Measurements from ENCODE around the gene SRXN1. TPM values are rescaled to one million over a fixed set of nuclear protein-coding genes. Genes with fewer than 3 reads are reported as not detected.

The SRXN1 gene
- total and polyA plus RNA-seq, 9 donors: 12.0 to 34.2 (median 25.1) TPM

GRCh38 chr20:692044-692443 is 39.0 kb upstream of the SRXN1 start:
- Histone ChIP-seq H3K9me3 (no peaks in the 10 kb centered on the region), H3K36me3 (no peaks in the 10 kb centered on the region), H3K4me1 (ENCODE audit: insufficient read depth) (no peaks in the 10 kb centered on the region), H3K27ac (no peak overlapping the region), H3K4me3 (no peak overlapping the region), H3K27me3 (no peaks in the 10 kb centered on the region)
- DNase-seq: no peak
- intact Hi-C loops (cut with DNase I): no loop called here
- 32 to 33% (median 33%) methylated on average over 1 of the region's 1 CpG for WGBS, 3 donors
- no peak for TF ChIP-seq POLR2A (IDR thresholded peaks at IDR 0.05)
- TF ChIP-seq CTCF (IDR thresholded peaks at IDR 0.05): no peak
- no peak for TF ChIP-seq EP300 (IDR thresholded peaks at IDR 0.05)

- Histone ChIP-seq H3K27ac (no peak overlapping the region), H3K27me3 (no peaks in the 10 kb centered on the region), H3K36me3 (no peaks in the 10 kb centered on the region), H3K9me3 (no peaks in the 10 kb centered on the region), H3K4me3 (no peak overlapping the region), H3K4me1 (ENCODE audit: insufficient read depth) (no peaks in the 10 kb centered on the region)
- DNase-seq: no peak
- WGBS, 3 donors: 43 to 45% (median 43%) methylated on average over 1 of the region's 1 CpG
- TF ChIP-seq CTCF (IDR thresholded peaks at IDR 0.05): no peak
- no peak for TF ChIP-seq EP300 (IDR thresholded peaks at IDR 0.05)
- no peak for TF ChIP-seq POLR2A (IDR thresholded peaks at IDR 0.05)
- intact Hi-C loops (cut with DNase I): no loop called here
These were observed 36.9 kb upstream of the SRXN1 start for GRCh38 chr20:689947-690346.

GRCh38 chr20:689348-689747 is 36.3 kb upstream of the SRXN1 start:
- intact Hi-C loops (cut with DNase I): no loop called here
- H3K27ac ChIP-seq: no peak overlapping the region
- no peaks in the 10 kb centered on the region for H3K36me3 ChIP-seq
- no peak overlapping the region for H3K4me3 ChIP-seq
- TF ChIP-seq POLR2A (IDR thresholded peaks at IDR 0.05) (no peak), EP300 (IDR thresholded peaks at IDR 0.05) (no peak), CTCF (IDR thresholded peaks at IDR 0.05) (no peak)
- H3K27me3 ChIP-seq: no peaks in the 10 kb centered on the region
- DNase-seq: no peak
- H3K4me1 ChIP-seq (ENCODE audit: insufficient read depth): no peaks in the 10 kb centered on the region
- 74 to 78% (median 75%) methylated on average over 6 of the region's 6 CpGs for WGBS, 3 donors
- H3K9me3 ChIP-seq: no peaks in the 10 kb centered on the region

- intact Hi-C loops (cut with DNase I): no loop called here
- no peak overlapping the region for H3K4me3 ChIP-seq
- TF ChIP-seq CTCF (IDR thresholded peaks at IDR 0.05) (no peak), POLR2A (IDR thresholded peaks at IDR 0.05) (no peak), EP300 (IDR thresholded peaks at IDR 0.05) (no peak)
- no peaks in the 10 kb centered on the region for H3K36me3 ChIP-seq
- DNase-seq: no peak
- WGBS, 3 donors: 10 to 24% (median 12%) methylated on average over 13 of the region's 13 CpGs
- H3K27ac ChIP-seq: no peak overlapping the region
- H3K4me1 ChIP-seq (ENCODE audit: insufficient read depth): no peaks in the 10 kb centered on the region
- no peaks in the 10 kb centered on the region for H3K27me3 ChIP-seq
- H3K9me3 ChIP-seq: no peaks in the 10 kb centered on the region
These were observed 35.8 kb upstream of the SRXN1 start for GRCh38 chr20:688809-689212.
